Breast epithelium (tissue), 4 donors: Measurements from ENCODE around the gene INPP5J. TPM values are rescaled to one million over a fixed set of nuclear protein-coding genes. Genes with fewer than 3 reads are reported as not detected.

Experiments used
- DNase-seq, 2 donors: peaks; one replicate each; pipeline ENCODE4 v3.0.0-alpha.2; 2019; ENCODE audit warnings: low spot score in 2 of 2
- H3K27ac ChIP-seq, 2 donors: fragments of 200-600 bp; sonication (generic) in 1 of 2; one replicate each; pipeline ENCODE4 v1.5.1; 2016 to 2019; ENCODE audit warnings: mild to moderate bottlenecking in 1 of 2
- H3K27me3 ChIP-seq, 2 donors: fragments of 200-600 bp; sonication (generic) in 1 of 2; one replicate each; pipeline versions ENCODE4 v1.5.1 to v1.6.0; 2017 to 2019; ENCODE audit warnings: control low read depth in 1 of 2, mild to moderate bottlenecking in 1 of 2
- H3K36me3 ChIP-seq: fragments of 200-600 bp; one replicate; pipeline ENCODE4 v1.5.1; 2019
- H3K4me1 ChIP-seq, 2 donors: fragments of 200-600 bp; sonication (generic); one replicate each; pipeline ENCODE4 v1.5.1; 2016 to 2019; ENCODE audit warnings: control low read depth in 1 of 2
- H3K4me3 ChIP-seq, 3 donors: fragments of 200-600 bp; sonication (generic); 1 replicate in 2 of 3; 2 replicates in 1 of 3; pipeline ENCODE4 v1.5.1; 2016 to 2019; ENCODE audit warnings: mild to moderate bottlenecking in 3 of 3, moderate library complexity in 2 of 3
- H3K9me3 ChIP-seq, 2 donors: fragments of 200-600 bp; sonication (generic) in 1 of 2; one replicate each; pipeline ENCODE4 v1.5.1; 2016 to 2019; ENCODE audit warnings: control low read depth in 1 of 2
- POLR2A ChIP-seq: fragments of 450-650 bp; IDR thresholded peaks from one replicate; pipeline ENCODE4 v1.6.1; 2016; ENCODE audit warnings: antibody characterized with exemption, mild to moderate bottlenecking, moderate library complexity
- POLR2AphosphoS5 ChIP-seq, 3 donors: sonication (generic); formaldehyde crosslinking; IDR thresholded peaks; one replicate each; pipeline ENCODE4 v1.6.1; 2017; ENCODE audit warnings: antibody characterized with exemption in 3 of 3
- intact Hi-C: fragments of 100-400 bp; cut with DNase I; formaldehyde crosslinking; loops from one replicate; pipeline ENCODE4 v1.15.1; 2023; ENCODE audit warnings: low total_unique reads
- total RNA-seq, 3 donors: library from RNA; depleted of rRNA; stranded (reverse); fragments of >200 nt; gene quantifications; one replicate each; pipeline ENCODE4 v1.1.0, GENCODE V29; 2016

Gene INPP5J
- total RNA-seq, 3 donors from 2014 or later: 7.5 to 15.2 TPM; not detected in 1

GRCh38 chr22:31184015-31184414, 61.2 kb downstream of the INPP5J start:
- Histone ChIP-seq H3K27me3 (no peaks in the 10 kb centered on the region), H3K4me3 (no peak overlapping the region), H3K27ac (no peak overlapping the region), H3K4me1 (peaks cover 0 to 5% of the 10 kb centered on the region in 2 donors), H3K9me3 (no peaks in the 10 kb centered on the region), H3K36me3 (no peaks in the 10 kb centered on the region)
- TF ChIP-seq POLR2AphosphoS5 (IDR thresholded peaks at IDR 0.05) (no peak), POLR2A (no peak)
- intact Hi-C loops: no loop called here
- no peak for DNase-seq

Other genes starting within 250 kb of the INPP5J start
- gene MORC2, start 154.2 kb upstream of the INPP5J start, total RNA-seq: 10 to 100 TPM; 12.8 to 22.9 (median 19.6) TPM
- 100 to 1,000 TPM in 1 of 3 donors, 10 to 100 TPM in 2; 59.7 to 116 (median 84.9) TPM for gene TUG1, start 153.7 kb upstream of the INPP5J start, total RNA-seq
- 10 to 100 TPM; 13.9 to 54.1 (median 41.6) TPM for gene SMTN, start 41.6 kb upstream of the INPP5J start, total RNA-seq
- 100 to 1,000 TPM; 297 to 485 (median 411) TPM for gene SELENOM, start 15.4 kb upstream of the INPP5J start, total RNA-seq
- not detected for gene PLA2G3, start 17.5 kb downstream of the INPP5J start, total RNA-seq
- gene RNF185, start 37.2 kb downstream of the INPP5J start, total RNA-seq: 10 to 100 TPM; 32.8 to 42.6 (median 38.3) TPM
- gene LIMK2, start 89.3 kb downstream of the INPP5J start, total RNA-seq: 100 to 1,000 TPM in 2 of 3 donors, 1 to 10 TPM in 1; 6.9 to 146 (median 135) TPM
- gene PIK3IP1, start 169.5 kb downstream of the INPP5J start, total RNA-seq: 100 to 1,000 TPM in 1 of 3 donors, 10 to 100 TPM in 2; 43.3 to 109 (median 72.5) TPM
- 10 to 100 TPM; 15.4 to 49.6 (median 40.6) TPM for gene PATZ1, start 223.4 kb downstream of the INPP5J start, total RNA-seq